HUES64 (cell line): ENCODE results near the gene GAS6.

ENCODE experiments used
- H3K27ac ChIP-seq: 2 replicates; pipeline ENCODE4 v1.7.0; 2013; ENCODE audit warnings: low read depth, low read length, inconsistent platforms
- H3K27me3 ChIP-seq: 2 replicates; pipeline ENCODE4 v1.6.1; 2013; ENCODE audit warnings: mild to moderate bottlenecking, low read length; ENCODE audit not compliant: insufficient read depth
- H3K36me3 ChIP-seq: 2 replicates; pipeline ENCODE4 v1.6.1; 2013; ENCODE audit warnings: mild to moderate bottlenecking, low read length; ENCODE audit not compliant: insufficient read depth
- H3K4me1 ChIP-seq: 2 replicates; pipeline ENCODE4 v1.6.1; 2013; ENCODE audit warnings: mild to moderate bottlenecking, low read length, moderate library complexity; ENCODE audit not compliant: insufficient read depth
- H3K4me3 ChIP-seq: 2 replicates; pipeline ENCODE4 v1.5.1; 2013; ENCODE audit warnings: mild to moderate bottlenecking, low read length, moderate library complexity
- H3K9ac ChIP-seq: 2 replicates; pipeline ENCODE4 v1.6.1; 2013; ENCODE audit warnings: mild to moderate bottlenecking, low read depth, low read length
- H3K9me3 ChIP-seq: 2 replicates; pipeline ENCODE4 v1.6.1; 2013; ENCODE audit warnings: low read depth, low read length; ENCODE audit not compliant: insufficient read depth
- WGBS: fragments of 150-250, 120-280 bp; methylation state at CpG from one replicate; pipeline ENCODE4 v1.1.7; 2013; ENCODE audit warnings: missing lambda C conversion rate; 5-methylcytosine and 5-hydroxymethylcytosine counted together

GAS6 gene

GRCh38 chr13:113887700-113888201 is 23.9 kb upstream of the GAS6 start:
- no peak overlapping the region for H3K27ac ChIP-seq
- H3K4me3 ChIP-seq = no peak overlapping the region

DNA sequence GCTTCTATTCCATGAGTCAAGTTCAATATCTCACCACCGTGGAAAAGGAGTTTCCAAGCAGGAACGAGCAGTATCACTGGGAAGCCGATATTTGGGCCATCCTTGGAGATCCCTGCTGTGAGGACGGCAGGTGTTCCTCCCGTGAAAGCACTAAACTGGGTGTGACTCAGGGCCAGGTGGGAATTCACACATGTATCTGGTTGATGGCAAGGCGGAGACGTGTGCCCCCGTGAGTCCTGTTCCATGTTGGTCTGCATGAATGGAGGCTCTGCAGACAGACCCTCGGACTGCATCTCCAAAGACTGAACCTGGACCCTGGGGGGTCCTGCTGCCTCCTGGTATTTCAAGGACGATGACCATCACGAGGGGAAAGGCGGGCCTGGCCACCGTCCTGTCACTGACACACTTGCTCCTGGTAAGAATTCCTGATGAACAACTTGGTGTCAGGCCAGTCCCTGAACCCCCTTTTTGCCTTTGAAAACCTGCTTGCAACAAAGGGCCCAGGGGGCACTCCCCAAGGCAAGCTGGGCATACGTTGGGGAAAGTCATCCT is 22.8 kb upstream of the GAS6 start:
- H3K9me3 ChIP-seq = no peaks in the 10 kb centered on the region; the same call in 1 of the 2 replicates
- 89% methylated on average over 14 of the region's 14 CpGs for WGBS

More at GRCh38 chr13:113887700-113888201, 23.9 kb upstream of the GAS6 start:
- peaks cover 22% of the 10 kb centered on the region for H3K4me1 ChIP-seq
- H3K9ac ChIP-seq = no peak overlapping the region
- H3K36me3 ChIP-seq = no peaks in the 10 kb centered on the region
- H3K27me3 ChIP-seq = no peaks in the 10 kb centered on the region
- peaks cover 8% of the 10 kb centered on the region for H3K9me3 ChIP-seq
- 95% methylated on average over 1 of the region's 1 CpG for WGBS

DNA sequence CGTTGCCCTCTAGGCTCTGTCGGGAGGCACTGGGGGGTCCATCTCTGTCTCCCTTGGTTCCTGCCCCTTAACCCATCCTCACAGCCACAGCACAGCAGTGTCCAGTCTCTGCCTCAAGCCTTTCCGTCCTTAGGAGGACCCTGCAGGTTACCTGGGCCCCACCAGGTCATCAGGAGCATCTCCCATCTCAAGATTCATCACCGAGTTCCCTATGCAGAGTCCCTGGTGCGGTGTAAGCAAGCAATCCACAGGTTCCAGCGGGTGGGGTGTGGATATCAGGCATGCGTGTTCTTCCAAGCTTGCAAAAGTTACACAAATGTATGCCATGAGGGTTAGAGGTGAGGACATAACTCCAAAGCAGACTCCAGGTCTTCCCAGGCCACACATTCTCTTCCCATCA is 20.9 kb upstream of the GAS6 start:
- 92% methylated on average over 7 of the region's 7 CpGs for WGBS
- no peaks in the 10 kb centered on the region for H3K36me3 ChIP-seq

More for the DNA sequence above, 22.8 kb upstream of the GAS6 start:
- H3K36me3 ChIP-seq = no peaks in the 10 kb centered on the region
- no peak overlapping the region for H3K4me3 ChIP-seq
- H3K27me3 ChIP-seq = no peaks in the 10 kb centered on the region
- H3K4me1 ChIP-seq = peaks cover 19% of the 10 kb centered on the region
- no peak overlapping the region for H3K27ac ChIP-seq
- H3K9ac ChIP-seq = no peak overlapping the region

GRCh38 chr13:113883921-113884804 is 20.3 kb upstream of the GAS6 start:
- H3K4me3 ChIP-seq = no peak overlapping the region
- 94% methylated on average over 51 of the region's 51 CpGs for WGBS
- H3K9ac ChIP-seq = no peak overlapping the region
- H3K36me3 ChIP-seq = no peaks in the 10 kb centered on the region
- no peak overlapping the region for H3K27ac ChIP-seq
- H3K9me3 ChIP-seq = no peaks in the 10 kb centered on the region; the same call in 1 of the 2 replicates
- no peaks in the 10 kb centered on the region for H3K27me3 ChIP-seq
- no peaks in the 10 kb centered on the region for H3K4me1 ChIP-seq

More for the DNA sequence above, 20.9 kb upstream of the GAS6 start:
- no peak overlapping the region for H3K4me3 ChIP-seq
- H3K27me3 ChIP-seq = no peaks in the 10 kb centered on the region
- H3K27ac ChIP-seq = no peak overlapping the region
- H3K4me1 ChIP-seq = 0 out of 2 replicates have a peak, but pooled peaks cover 1% of the 10 kb centered on the region
- H3K9me3 ChIP-seq = no peaks in the 10 kb centered on the region; the same call in 1 of the 2 replicates
- no peak overlapping the region for H3K9ac ChIP-seq

DNA sequence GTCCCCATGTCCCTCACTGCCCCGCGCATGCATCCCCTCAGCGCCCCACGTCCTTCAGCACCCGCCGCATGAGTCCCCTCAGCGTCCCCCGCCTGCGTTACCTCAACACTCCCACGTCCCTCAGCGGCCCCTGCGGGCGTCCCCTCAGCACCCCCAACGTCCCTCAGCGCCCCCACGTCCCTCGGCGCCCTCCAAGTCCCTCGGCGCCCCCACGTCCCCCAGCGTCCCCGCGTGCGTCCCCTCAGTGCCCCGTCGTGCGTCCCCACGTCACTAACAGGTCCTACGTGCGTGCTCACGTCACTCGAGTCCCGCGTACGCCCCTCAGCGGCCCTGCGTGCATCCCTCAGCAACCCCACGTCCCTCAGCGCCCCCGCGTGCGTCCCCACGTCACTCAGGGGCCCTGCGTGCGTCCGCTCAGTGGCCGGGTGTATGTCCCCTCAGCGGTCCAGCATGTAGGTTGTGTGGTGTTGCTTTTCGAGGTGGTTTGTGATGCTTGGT is 19.5 kb upstream of the GAS6 start:
- Histone ChIP-seq H3K27me3 (no peaks in the 10 kb centered on the region), H3K27ac (no peak overlapping the region)
- 96% methylated on average over 50 of the region's 50 CpGs for WGBS

DNA sequence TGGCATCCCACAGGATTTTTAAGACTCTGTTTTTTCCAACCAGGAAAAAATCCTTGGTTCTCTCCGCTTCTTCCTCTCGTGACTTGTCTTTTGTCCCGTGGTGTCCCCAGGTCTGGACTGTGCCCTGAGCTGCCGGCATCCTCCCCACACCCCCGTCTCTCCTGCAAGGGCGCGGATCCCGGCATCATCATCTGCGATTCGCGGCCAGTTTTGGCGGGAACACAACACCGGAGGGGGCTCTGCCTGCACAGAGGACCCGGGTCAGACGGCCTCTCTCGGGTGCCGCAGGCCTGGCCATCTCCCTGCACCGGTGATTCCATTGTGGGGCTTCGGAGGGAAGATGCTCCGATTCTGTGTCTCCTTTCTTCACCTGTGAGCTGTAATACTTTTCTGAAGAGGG is 18.8 kb upstream of the GAS6 start:
- H3K9me3 ChIP-seq = no peaks in the 10 kb centered on the region
- no peak overlapping the region for H3K27ac ChIP-seq
- no peaks in the 10 kb centered on the region for H3K27me3 ChIP-seq
- no peaks in the 10 kb centered on the region for H3K36me3 ChIP-seq
- no peak overlapping the region for H3K4me3 ChIP-seq
- no peak overlapping the region for H3K9ac ChIP-seq
- 96% methylated on average over 20 of the region's 20 CpGs for WGBS
- no peaks in the 10 kb centered on the region for H3K4me1 ChIP-seq

More for the DNA sequence above, 19.5 kb upstream of the GAS6 start:
- H3K4me3 ChIP-seq = no peak overlapping the region
- H3K4me1 ChIP-seq = no peaks in the 10 kb centered on the region
- H3K36me3 ChIP-seq = no peaks in the 10 kb centered on the region
- no peaks in the 10 kb centered on the region for H3K9me3 ChIP-seq
- no peak overlapping the region for H3K9ac ChIP-seq

DNA sequence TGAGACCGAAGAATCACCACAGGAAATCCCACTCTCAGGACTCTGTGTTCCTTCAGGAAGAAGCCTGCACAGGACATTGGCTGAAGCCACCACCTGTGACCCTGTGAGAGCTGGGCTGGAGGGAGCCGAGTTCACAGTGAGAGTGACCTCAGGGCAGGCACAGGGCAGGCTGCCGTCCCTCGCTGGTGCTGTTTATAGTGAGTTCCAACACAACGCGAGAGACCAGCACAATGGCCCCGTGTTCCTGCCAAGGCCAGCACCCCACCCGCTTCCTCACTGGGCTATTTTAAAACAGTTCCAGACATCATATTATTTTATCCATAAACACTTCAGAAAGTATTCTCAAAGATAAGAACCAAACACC is 18.4 kb upstream of the GAS6 start:
- Histone ChIP-seq H3K4me1 (no peaks in the 10 kb centered on the region), H3K27me3 (no peaks in the 10 kb centered on the region), H3K27ac (no peak overlapping the region), H3K9me3 (no peaks in the 10 kb centered on the region), H3K36me3 (no peaks in the 10 kb centered on the region), H3K4me3 (no peak overlapping the region), H3K9ac (no peak overlapping the region)
- 81% methylated on average over 8 of the region's 8 CpGs for WGBS

- Histone ChIP-seq H3K36me3 (no peaks in the 10 kb centered on the region), H3K4me3 (no peak overlapping the region), H3K27me3 (no peaks in the 10 kb centered on the region), H3K27ac (no peak overlapping the region), H3K9ac (no peak overlapping the region), H3K9me3 (no peaks in the 10 kb centered on the region), H3K4me1 (no peaks in the 10 kb centered on the region)
- WGBS = 91% methylated on average over 10 of the region's 10 CpGs
Observed at GRCh38 chr13:113881614-113882266, 17.9 kb upstream of the GAS6 start.

GRCh38 chr13:113880651-113881611 is 17.1 kb upstream of the GAS6 start:
- 95% methylated on average over 17 of the region's 17 CpGs for WGBS
- Histone ChIP-seq H3K4me3 (no peak overlapping the region), H3K27ac (no peak overlapping the region), H3K4me1 (no peaks in the 10 kb centered on the region), H3K27me3 (no peaks in the 10 kb centered on the region), H3K36me3 (no peaks in the 10 kb centered on the region), H3K9me3 (no peaks in the 10 kb centered on the region), H3K9ac (no peak overlapping the region)
